HG03135 (cell line): ENCODE measurements around the gene KHDRBS2.

Experiments used
- ATAC-seq: cut with Tn5 transposase; IDR thresholded peaks from one replicate; pipeline ENCODE4 v1.9.1; 2021; ENCODE audit warnings: mild to moderate bottlenecking, moderate library complexity; ENCODE audit not compliant: unreplicated experiment

KHDRBS2 gene

DNA sequence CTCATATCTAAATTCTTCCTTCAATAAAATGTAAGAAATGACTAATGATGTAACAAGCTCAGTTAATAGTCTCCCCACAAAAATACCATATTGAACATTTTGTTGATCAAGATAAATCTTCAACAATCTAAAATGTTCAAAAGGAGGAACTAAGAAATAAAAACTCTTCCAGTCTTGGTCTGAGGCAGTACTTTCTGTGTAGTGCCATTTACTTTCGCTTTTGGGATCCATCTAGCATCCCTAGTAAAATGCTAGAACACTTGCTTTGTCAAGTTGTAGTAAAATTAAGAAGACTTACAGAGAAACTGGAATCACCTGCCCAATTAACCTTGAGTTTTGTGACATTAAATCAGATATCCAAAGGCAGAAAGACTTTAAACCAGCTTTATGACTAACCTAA lies 246.4 kb downstream of the KHDRBS2 start:
- ATAC-seq: no peak

DNA sequence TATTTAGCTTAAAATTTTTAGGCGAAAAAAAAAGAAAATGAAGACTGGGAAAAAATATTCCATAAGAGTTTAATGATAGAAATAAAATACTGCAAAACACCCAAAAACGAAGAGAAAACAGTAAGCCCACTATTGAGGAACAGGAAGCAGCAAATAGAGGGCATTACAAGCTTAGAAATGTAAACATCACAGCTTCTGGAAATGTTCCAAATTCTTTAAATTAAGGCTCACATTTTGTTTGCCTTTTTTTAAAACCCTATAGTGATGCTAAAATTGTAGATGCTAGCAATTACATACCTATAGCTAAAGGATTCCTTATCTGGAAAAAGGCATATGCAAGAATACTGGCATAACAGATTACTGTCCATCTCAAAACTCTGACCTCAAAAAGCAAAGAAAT lies 248.6 kb downstream of the KHDRBS2 start:
- no peak for ATAC-seq

DNA sequence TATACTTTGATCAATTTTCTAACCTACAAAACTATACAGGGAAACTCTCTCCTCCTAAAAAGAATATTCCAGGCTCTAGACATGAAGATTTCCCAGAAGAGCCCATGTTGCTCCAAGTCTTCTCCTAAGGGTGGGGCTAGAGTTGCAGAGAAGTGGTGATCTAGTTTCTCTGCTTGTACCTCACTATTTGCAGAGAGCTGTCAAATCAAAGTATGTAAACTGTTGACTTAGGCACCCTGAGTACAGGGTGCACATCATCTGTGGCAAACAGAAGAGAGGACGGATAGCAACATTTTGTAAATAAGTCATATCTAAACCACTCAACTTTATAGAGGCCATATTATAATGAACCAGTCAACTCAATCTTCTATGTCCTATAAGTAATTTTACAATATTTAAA lies 250.1 kb downstream of the KHDRBS2 start:
- ATAC-seq: no peak

DNA sequence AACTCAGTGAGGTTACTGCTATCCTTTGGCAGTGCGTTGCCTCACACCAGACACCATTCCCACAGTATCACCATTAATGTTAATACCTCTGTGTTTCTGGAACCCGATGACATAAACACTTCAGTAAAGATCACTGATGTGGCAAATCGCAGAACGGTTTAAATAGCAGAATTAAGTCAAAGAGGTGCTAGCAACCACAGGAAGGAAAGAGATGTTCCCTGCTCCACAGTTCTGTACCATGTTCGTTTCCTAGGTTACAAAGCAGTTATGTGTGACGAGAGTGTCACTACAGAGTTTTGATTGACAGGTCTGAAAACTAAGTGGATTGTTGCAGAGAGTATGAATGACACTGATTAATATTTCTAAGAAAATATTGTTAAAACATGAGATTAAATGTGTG lies 272.3 kb downstream of the KHDRBS2 start:
- no peak for ATAC-seq

DNA sequence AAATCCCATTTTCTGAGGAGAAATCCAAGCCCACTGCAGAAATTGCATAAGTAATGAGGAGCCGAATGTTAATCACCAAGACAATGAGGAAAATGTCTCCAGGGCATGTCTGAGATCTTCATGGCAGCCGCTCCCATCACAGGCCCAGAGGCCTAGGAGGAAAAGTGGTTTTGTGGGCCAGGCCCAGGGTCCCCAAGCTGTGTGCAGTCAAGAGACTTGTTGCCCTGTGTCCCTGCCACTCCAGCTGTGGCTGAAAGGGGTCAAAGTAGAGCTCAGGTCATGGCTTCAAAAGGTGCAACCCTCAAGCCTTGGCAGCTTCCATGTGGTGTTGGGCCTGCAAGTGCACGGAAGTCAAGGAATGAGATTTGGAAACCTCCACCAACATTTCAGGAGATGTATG lies 276.6 kb downstream of the KHDRBS2 start:
- ATAC-seq: no peak

DNA sequence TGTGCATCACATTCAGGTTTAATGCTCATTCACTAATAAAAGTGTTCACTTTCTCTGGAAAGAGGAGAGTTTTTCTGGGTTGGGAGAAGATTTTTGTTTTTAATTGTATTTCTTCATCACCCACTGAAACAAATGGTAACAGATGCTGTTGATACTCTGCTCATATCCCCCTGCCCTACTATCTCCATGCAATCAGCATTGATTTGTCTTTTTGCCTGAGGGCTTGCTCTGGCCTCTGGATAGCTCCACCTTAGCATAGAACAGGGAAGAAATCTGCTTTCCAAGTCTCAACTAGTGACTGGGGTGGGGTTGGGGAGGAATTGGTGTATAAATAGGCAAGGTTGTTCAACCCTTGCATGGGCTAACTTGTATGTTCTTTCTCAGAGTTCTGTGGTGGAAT lies 296.4 kb downstream of the KHDRBS2 start:
- ATAC-seq: no peak

DNA sequence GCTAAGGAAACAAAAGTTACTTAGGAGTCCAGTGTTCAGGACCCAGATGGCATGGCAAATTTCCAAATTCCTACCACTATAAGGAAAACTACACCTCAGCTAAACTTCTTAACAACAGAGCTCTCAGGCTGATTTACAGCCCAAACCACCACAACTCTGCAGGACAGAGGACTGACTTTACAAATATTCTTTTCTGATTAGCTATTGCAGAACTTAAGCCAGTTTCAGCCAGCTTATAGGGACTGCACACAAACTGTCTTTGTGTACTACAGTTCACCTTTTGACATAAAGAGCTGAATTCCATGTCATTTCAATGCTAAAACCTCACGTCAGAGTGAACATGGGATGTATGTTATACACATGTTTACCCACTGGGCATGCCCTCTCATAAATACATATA lies 305.4 kb downstream of the KHDRBS2 start:
- ATAC-seq: no peak

DNA sequence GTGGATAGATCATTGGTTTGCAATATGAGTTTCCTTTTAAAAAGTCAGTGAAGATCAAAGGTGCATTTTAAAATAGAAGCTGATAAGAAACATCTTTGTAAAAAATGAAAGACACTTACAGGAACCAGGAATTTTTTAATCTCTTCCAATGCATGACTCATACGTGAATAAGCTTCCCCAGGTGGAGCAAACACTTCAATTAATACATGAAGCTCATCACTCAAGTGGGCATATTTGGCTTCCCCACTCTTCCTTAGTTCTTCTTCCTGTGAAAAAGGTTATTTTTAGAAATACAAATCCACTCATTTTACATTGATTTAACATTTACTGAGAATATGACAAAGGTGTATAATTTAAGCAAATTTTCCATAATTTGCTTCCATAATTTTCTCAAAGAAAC lies 308.1 kb downstream of the KHDRBS2 start:
- ATAC-seq: no peak

DNA sequence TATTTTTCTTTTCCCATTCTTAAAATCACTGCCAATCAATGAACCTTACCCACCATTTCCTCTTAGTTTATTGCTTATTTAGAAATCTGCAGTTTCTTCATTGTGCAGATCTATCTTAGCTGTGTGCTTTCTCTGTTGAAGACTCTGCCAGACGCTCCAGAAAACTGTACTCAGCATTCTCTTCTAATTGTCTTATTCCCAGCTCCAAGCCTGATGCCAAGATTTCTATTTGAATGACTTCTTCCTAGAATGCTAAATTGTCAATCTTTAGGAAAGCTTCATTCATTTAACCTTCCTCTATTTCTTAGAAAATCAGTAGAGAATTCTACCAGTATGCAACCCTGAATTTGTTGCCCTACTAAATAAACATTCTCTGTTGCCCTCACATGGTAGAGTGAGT lies 308.9 kb downstream of the KHDRBS2 start:
- ATAC-seq: no peak

DNA sequence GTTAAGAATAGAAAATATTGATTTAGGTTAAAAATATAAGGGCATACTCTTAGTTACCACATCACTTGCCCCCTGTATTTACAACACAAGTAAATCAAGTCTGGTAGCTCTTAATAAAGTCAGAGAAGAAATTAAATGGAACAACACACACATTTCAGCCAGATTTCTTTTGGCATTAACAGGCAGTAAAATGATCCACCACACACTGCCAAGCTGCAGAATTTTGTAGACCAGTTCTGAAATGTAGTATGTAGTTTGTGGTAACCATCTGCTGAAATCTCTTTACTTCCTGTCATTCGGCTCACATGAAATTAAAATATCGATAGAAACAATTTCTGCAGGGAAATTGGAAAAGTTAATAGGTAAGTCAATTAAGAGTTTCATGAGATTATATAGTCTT lies 326.8 kb downstream of the KHDRBS2 start:
- ATAC-seq: no peak

DNA sequence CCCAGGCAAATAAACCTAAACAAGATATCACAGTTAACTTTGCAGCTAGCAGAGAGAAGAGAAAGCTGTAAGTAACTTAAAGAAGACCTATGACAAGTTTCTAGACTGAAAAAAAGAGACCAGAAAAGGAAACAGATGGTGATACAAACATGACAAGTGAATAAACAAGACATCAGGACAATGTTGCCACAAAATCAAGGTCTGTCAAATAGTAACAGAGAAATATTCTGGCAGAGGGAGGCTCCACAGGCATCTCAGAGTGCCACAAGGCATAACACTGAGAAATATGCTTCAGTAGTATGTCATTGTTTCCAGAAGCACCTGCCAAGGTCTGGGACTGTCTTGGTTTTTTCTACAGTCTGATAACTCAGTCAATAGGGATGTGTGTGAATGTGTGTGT lies 332.2 kb downstream of the KHDRBS2 start:
- no peak for ATAC-seq

DNA sequence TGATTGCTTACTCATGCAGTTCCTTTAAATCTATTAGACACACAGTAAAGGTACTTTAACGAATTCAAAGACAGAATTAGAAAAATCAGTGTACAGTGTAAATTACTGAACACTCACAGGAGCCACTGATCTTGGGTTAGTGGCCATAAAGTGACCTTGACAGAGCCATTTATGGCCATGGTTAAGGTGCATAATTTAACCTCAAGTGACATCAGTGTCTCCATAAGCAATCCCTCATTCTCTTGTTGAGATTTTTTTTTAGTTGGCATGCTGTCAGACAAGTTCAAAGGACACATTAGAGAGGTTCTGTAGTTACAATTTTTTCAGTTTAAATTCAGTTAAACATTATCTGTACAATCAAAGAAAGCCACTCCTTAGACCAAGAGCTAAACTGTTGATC lies 334.4 kb downstream of the KHDRBS2 start:
- ATAC-seq: no peak

DNA sequence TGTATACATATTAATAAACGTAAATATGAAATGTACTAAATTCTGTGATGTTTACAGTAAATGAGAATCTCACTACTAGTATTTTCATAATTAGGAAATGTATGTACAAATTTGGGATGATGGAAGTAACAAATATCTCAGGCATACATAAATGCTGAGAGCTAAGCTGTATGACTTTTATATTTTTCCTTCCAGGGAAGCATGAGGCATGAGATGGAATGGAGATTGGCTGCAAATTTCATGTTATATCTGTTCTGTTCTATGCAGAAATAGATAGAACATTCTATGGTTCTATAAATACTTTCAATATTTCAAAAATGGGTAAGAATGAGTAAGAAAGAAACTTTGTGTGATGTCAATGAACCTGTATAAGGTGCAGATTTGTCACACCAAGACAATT lies 335.2 kb downstream of the KHDRBS2 start:
- no peak for ATAC-seq

DNA sequence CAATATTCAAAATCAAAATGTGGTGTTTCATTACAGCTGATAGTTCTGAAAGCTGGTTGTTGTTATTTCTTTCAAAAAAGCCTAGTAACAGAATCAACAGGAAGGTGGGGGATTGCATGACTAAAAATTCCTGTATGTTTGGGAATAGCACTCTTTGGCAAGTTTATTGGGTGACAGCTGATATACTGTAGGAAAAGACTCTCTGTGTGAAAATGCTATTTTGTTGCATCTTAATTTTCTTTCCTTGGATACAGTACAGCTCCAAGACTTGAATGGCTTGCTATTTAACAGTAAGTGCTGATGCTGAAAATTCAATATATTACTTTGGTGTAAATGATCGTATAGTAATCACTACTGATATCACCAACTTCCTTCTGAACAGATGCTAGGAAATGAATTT lies 336.1 kb downstream of the KHDRBS2 start:
- no peak for ATAC-seq

DNA sequence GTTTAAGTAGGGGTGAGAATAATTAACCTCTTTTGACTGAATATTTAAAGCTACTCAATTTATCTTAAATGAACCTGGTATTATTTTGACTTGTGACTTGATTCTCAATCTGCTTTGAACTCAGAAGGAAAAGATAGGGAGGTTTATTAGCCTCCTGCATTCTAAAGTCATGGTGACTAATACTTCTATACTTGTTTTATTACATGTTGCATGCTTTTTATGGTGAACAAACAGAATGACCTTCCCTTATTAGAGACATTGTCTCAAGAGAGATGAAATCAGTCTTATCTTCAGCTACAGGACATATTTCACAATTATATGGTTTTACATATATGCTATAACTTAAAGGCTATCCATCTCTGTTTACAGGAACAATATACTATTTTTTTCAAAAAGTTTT lies 336.9 kb downstream of the KHDRBS2 start:
- ATAC-seq: no peak

DNA sequence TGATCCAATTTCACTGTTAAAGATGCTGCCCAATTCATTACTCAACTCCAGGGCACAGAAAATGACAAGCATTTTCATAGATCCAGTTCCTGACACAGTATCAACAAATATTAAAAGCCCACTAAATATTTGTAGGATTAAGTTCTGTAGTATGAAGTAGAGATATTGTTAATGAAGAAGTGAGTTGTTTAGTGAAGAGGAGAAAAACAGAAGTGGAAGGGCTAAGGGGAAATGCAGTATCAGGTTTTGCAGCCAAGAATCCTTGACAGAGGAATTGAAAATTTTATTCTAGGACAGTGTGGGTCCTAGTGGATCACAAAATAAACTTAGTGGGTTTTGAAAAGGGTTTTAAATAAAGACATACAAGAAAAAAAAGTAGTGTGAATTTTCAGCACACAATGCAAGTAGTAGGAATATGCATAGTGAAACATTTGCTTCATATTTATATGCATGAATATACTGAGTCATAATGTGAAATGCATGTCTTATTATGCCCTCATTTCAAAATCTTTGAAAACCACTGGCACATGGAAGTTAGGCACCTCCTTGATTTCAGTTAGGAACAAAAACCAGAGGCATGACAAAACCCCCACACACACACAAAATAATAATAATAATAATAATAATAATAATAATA lies 338.6 kb downstream of the KHDRBS2 start:
- no peak for ATAC-seq

DNA sequence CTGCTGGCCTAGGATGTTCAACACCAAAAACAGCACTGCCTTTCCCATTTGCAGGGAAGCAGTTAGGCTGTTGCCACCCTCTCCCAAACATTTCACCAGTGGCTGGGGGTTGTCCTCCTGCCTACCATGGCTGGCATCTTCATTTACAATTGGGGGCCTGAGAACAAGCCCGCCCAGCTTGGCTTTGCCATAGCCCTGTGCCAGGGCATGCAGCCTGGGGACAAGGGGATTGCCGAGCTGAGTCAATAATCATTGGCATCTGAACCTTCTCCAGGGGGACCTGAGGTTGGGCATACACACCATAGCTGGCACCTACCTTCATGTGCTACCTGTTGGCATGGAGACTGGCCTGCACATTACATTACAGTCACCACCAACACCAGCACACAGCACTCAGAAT lies 345.1 kb downstream of the KHDRBS2 start:
- no peak for ATAC-seq

DNA sequence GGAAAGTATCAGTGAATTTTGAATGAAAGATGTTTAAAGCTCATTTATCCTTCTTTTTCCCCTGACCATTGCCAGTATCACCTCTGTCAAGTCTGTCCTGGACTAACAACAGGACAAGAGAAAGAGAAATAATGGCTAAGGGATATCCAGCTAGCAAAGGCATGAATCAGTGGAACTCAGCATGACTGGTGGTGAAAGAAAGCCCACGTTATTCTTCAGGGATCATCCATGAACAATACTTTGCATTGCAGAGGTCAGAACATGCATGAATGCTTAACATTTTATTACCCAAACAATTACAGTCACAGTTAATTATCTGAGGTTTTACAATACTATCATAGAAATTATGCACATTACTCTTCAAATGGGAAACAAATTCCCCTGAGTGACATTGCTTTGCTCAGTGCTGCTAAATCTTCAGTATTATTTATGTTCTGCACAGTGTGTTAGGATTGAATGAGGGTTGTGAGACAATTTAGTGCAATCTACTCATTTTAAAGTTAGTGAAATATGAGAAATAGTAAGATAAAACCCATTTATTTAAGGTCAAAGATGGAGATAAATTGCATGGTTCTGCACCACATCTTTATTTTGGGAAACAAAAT lies 350.7 kb downstream of the KHDRBS2 start:
- no peak for ATAC-seq

DNA sequence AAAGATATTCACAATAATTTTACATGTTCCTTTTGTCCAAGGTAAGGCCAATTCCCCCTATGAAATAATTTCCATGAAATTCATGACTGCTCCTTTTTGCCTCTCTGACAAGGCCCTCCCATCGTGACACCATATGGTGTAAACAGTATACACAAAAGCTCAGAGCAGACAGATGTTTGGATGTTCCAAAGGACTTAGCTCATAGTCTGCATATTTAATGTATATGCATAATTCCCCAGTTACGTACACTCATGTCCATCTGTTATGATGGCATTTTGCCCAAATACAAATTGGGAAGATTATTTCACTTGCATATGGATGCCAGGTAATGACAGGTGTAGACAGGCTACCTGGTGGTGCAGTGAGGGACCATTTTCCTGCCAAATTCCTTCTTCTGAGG lies 376.5 kb downstream of the KHDRBS2 start:
- no peak for ATAC-seq

DNA sequence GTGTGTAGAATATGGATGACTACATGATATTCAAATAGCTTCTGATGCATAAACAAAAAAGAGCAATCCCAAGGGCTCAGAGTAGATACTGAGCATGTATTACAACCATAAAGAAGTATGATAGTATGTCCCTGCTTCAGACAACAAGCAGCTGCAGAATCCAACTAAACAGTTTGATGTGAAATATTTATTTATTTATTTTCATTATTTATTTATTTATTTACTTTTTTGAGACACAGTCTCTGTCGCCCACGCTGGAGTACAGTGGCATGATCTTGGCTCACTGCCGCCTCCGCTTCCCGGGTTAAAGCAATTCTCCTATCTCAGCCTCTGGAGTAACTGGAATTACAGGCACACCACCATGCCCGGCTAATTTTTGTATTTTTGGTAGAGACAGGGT lies 384.3 kb downstream of the KHDRBS2 start:
- ATAC-seq: no peak

DNA sequence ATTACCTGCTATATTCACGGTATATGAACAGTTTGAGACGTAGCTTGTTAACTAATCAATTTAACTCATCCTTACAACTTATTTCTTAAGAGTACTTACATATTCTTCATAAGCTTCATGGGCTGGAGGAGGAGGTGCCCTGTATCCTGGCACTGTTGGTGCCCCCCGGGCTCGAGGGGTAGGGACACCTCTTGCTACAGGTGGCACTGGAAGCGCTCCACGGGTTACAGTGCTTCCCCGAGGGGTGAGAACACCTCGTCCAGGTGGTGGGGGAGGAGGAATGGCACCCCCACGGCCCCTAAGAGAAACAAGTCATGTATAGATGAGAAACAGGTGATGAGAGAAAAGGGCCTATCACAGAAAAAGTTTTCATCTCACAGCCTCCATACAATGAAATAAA lies 391.5 kb downstream of the KHDRBS2 start:
- no peak for ATAC-seq

DNA sequence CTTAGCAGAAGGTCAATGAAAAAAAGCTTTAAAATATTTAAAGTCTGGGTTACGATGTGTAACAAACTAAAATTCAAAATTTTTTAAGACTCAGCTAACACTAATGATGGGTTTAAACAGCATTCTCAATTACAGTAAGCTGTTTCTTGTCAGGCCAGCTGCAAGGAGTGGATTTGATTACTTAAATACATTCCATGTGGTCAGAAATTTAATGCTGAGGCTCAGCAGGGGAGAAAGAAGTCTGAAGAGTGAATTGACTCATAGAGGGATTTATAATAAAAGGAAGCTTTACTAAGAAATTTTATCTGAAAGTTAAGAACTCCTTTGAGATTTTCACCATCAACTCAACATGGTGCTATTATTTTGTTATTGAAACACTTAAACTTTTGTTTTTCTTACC lies 398.6 kb downstream of the KHDRBS2 start:
- no peak for ATAC-seq

DNA sequence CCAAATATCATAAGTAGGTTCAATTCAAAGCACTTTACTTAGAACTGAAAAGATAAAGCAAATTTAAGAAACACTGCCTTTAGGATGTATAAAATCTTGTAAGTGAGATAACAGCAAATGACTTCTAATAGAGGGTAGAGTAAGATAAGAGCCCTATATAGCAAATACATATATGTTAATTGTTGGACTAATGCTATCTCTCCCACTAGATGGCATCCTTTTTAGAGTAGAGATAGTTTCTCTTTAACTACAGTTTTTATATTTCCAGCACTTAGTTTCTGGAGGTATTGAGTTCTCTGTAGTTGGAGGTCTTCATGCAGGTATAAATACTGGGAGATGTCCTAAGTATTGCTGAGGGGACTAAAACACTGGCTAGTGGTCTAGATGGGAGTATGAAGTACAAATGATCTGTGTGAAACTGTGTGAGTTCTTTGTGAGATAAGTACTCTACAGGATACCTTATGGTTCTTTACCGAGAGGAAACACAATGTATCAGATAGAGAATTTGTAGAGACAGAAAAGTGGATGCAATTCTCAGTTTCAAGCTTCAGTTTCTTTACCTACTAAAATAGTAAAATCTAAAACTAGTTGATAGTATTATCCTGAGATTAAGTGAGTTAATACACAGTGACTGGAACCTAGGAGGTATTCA lies 399.3 kb downstream of the KHDRBS2 start:
- no peak for ATAC-seq
